HCT116 (cell line): ENCODE data around the gene RWDD1. TPM values are rescaled to one million over a fixed set of nuclear protein-coding genes. Genes with fewer than 3 reads are reported as not detected.

Experiments
- ATAC-seq: fragments of 200-7000 bp; cut with Tn5 transposase; 2 replicates; pipeline ENCODE4 v1.9.1; 2020; ENCODE audit warnings: mild to moderate bottlenecking, moderate library complexity
- BruUV-seq: library from RNA; stranded (reverse); fragments of 400-500 nt; replicated peaks from 2 replicates; lab custom pipeline; 2021; lab: Mats Ljungman, UMichigan
- CTCF ChIA-PET: fragments of 300-600 bp; sonication (Branson Sonifier 250); formaldehyde crosslinking; loops from one replicate; lab custom pipeline; 2021; ENCODE audit warnings: antibody characterized with exemption; lab: Charles Lee
- POLR2A ChIA-PET: fragments of 300-600, 350-600 bp; sonication (Branson Sonifier 250); formaldehyde crosslinking; loops from one replicate; lab custom pipeline; 2021; ENCODE audit warnings: antibody characterized with exemption; lab: Charles Lee
- RAD21 ChIA-PET, 2 experiments: fragments of 300-600 bp; sonication (Branson Sonifier 250); formaldehyde crosslinking; loops; one replicate each; lab custom pipeline; 2023; ENCODE audit warnings: low total read pairs in 2 of 2; ENCODE audit not compliant: uncharacterized antibody in 2 of 2, unreplicated experiment in 2 of 2, low non-redundant PET in 1 of 2; lab: Charles Lee
- DNase-seq: peaks from one replicate; pipeline ENCODE4 v3.0.0-alpha.2; 2010; ENCODE audit warnings: low read depth, low spot score
- H2AFZ ChIP-seq: fragments of 200-600 bp; shearing (Covaris generic), sonication (generic); 2 replicates; pipeline ENCODE4 v1.6.1; 2017; ENCODE audit warnings: low read depth, mixed run types, mixed read lengths, antibody characterized with exemption, low read length; ENCODE audit not compliant: poor library complexity, severe bottlenecking
- H3K27ac ChIP-seq: 2 replicates; pipeline ENCODE4 v1.5.1; 2012; ENCODE audit warnings: low read depth, low read length
- H3K27me3 ChIP-seq: fragments of 200-600 bp; sonication (generic); 2 replicates; pipeline ENCODE4 v1.6.1; 2016; ENCODE audit warnings: mixed run types, low read length, mixed read lengths; ENCODE audit not compliant: insufficient read depth
- H3K36me3 ChIP-seq, 2 experiments: fragments of 200-500 bp in 1 of 2; fragments of 200-600 bp in 1 of 2; sonication (Bioruptor generic) in 1 of 2; sonication (generic) in 1 of 2; 2 replicates each; pipeline versions ENCODE4 v1.5.1 to v1.6.1; 2014 to 2016; ENCODE audit warnings: low read length in 2 of 2, inconsistent platforms in 1 of 2, mixed read lengths in 1 of 2, mixed run types in 1 of 2; ENCODE audit not compliant: insufficient read depth in 2 of 2, control insufficient read depth in 1 of 2
- H3K4me1 ChIP-seq, 2 experiments: fragments of 200-600 bp in 1 of 2; sonication (generic) in 1 of 2; 2 replicates each; pipeline versions ENCODE4 v1.5.1 to v1.6.1; 2012 to 2017; ENCODE audit warnings: low read length in 2 of 2, inconsistent platforms in 1 of 2, mild to moderate bottlenecking in 1 of 2, mixed read lengths in 1 of 2, mixed run types in 1 of 2, moderate library complexity in 1 of 2; ENCODE audit not compliant: insufficient read depth in 2 of 2, control insufficient read depth in 1 of 2
- H3K4me2 ChIP-seq: fragments of 200-600 bp; sonication (generic); 2 replicates; pipeline ENCODE4 v1.6.1; 2017; ENCODE audit warnings: mixed run types, low read length, mixed read lengths
- H3K4me3 ChIP-seq, 2 experiments: fragments of 200-600 bp in 1 of 2; sonication (generic) in 1 of 2; replicated peaks in 1 of 2; 2 replicates each; pipeline ENCODE4 v1.5.1; 2011 to 2016; ENCODE audit warnings: low read length in 2 of 2, control low read depth in 1 of 2, low read depth in 1 of 2, mild to moderate bottlenecking in 1 of 2, mixed read lengths in 1 of 2, mixed run types in 1 of 2
- H3K79me2 ChIP-seq: fragments of 200-600 bp; sonication (generic); 2 replicates; pipeline ENCODE4 v1.6.1; 2017; ENCODE audit warnings: mild to moderate bottlenecking, mixed run types, low read length, moderate library complexity, mixed read lengths; ENCODE audit not compliant: insufficient read depth
- H3K9ac ChIP-seq: fragments of 200-600 bp; sonication (generic); 2 replicates; pipeline ENCODE4 v1.6.1; 2016; ENCODE audit warnings: low read length, mixed read lengths
- H3K9me2 ChIP-seq: fragments of 200-600 bp; sonication (generic), shearing (Covaris generic); 2 replicates; pipeline ENCODE4 v1.6.1; 2017; ENCODE audit warnings: mixed run types, mild to moderate bottlenecking, moderate library complexity; ENCODE audit not compliant: insufficient read depth
- H3K9me3 ChIP-seq, 2 experiments: fragments of 200-500 bp in 1 of 2; fragments of 200-600 bp in 1 of 2; sonication (Bioruptor generic) in 1 of 2; sonication (generic) in 1 of 2; 2 replicates each; pipeline ENCODE4 v1.6.1; 2014 to 2017; ENCODE audit warnings: low read length in 2 of 2, mixed read lengths in 2 of 2, inconsistent platforms in 1 of 2, low read depth in 1 of 2, mild to moderate bottlenecking in 1 of 2, mixed run types in 1 of 2, moderate library complexity in 1 of 2; ENCODE audit not compliant: control insufficient read depth in 1 of 2, insufficient read depth in 1 of 2
- H4K20me1 ChIP-seq: fragments of 200-600 bp; sonication (generic), shearing (Covaris generic); 2 replicates; pipeline ENCODE4 v1.6.1; 2017; ENCODE audit warnings: mixed run types, mild to moderate bottlenecking, moderate library complexity; ENCODE audit not compliant: insufficient read depth
- ATF3 ChIP-seq: IDR thresholded peaks from 2 replicates; pipeline ENCODE4 v1.6.1; 2012
- EGR1 ChIP-seq: IDR thresholded peaks from 2 replicates; pipeline ENCODE4 v1.6.1; 2012; ENCODE audit warnings: low read depth
- EZH2 ChIP-seq: fragments of 200-600 bp; sonication (generic); IDR thresholded peaks from 2 replicates; pipeline ENCODE4 v1.6.1; 2017; ENCODE audit warnings: antibody characterized with exemption, mixed run types
- EZH2phosphoT487 ChIP-seq: fragments of 200-600 bp; IDR thresholded peaks from 2 replicates; pipeline ENCODE4 v1.6.1; 2018; ENCODE audit warnings: antibody characterized with exemption, borderline replicate concordance
- JUND ChIP-seq: IDR thresholded peaks from 2 replicates; pipeline ENCODE4 v1.6.1; 2012
- POLR2A ChIP-seq: IDR thresholded peaks from 2 replicates; pipeline ENCODE4 v1.7.0; 2011; ENCODE audit warnings: borderline replicate concordance; ENCODE audit not compliant: insufficient read depth, insufficient read length; ENCODE audit errors: extremely low read depth
- POLR2AphosphoS5 ChIP-seq: IDR thresholded peaks from 2 replicates; pipeline ENCODE4 v1.6.1; 2011; ENCODE audit warnings: mild to moderate bottlenecking, low read depth, low read length, moderate library complexity
- REST ChIP-seq: IDR thresholded peaks from 2 replicates; pipeline ENCODE4 v1.6.1; 2012; ENCODE audit warnings: low read depth
- SIN3A ChIP-seq: IDR thresholded peaks from 2 replicates; pipeline ENCODE4 v1.6.1; 2012; ENCODE audit warnings: low read depth
- SP1 ChIP-seq: IDR thresholded peaks from 2 replicates; pipeline ENCODE4 v1.6.1; 2012; ENCODE audit warnings: low read depth
- SRF ChIP-seq: IDR thresholded peaks from 2 replicates; pipeline ENCODE4 v1.6.1; 2012; ENCODE audit warnings: low read depth
- ZFX ChIP-seq: fragments of 450-650 bp; IDR thresholded peaks from 2 replicates; pipeline ENCODE4 v1.6.1; 2017
- ZNF274 ChIP-seq: fragments of 200-500 bp; sonication (Bioruptor generic); IDR thresholded peaks from 2 replicates; pipeline ENCODE4 v1.6.1; 2014; ENCODE audit warnings: mild to moderate bottlenecking, low read depth, low read length, inconsistent platforms
- intact Hi-C: fragments of 100-400 bp; cut with micrococcal nuclease; formaldehyde crosslinking; loops from 2 replicates; pipeline ENCODE4 v1.10.0; 2022
- total RNA-seq: library from RNA; stranded (reverse); gene quantifications from one replicate; pipeline ENCODE4 v1.2.1, GENCODE V29; 2021; ENCODE audit not compliant: unreplicated experiment
- TF ChIP-seq, protein P1 (sequence below): IDR thresholded peaks from 2 replicates; pipeline ENCODE4 v1.6.1; 2012

RWDD1 gene
- total RNA-seq, 1 experiment from 2014 or later = 24.4 TPM

DNA sequence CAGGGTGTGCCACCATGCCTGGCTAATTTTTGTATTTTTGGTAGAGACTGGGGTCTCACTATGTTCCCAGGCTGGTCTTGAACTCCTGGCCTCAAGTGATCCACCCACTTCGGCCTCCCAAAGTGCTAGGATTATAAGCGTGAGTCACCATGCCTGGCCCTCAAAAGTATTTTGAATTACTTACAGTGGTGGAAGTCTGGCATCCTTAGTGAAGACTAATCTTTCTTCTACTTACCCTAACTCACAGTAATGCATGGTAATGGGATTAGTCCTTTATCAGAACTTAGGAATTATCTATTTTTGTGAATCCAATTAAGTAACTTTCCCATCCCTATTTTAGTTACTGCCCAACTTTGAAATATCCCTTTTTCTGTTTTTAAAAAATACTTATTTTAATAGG is 3.9 kb downstream of the RWDD1 start:
- H3K4me3 ChIP-seq = no peak overlapping the region
- peaks cover 93% of the 10 kb centered on the region for H3K79me2 ChIP-seq
- H3K36me3 ChIP-seq = no peaks in the 10 kb centered on the region
- H3K27me3 ChIP-seq = no peaks in the 10 kb centered on the region
- intact Hi-C loops = no loop called here
- BruUV-seq = no TSS peak
- H3K9me2 ChIP-seq = no peaks in the 10 kb centered on the region
- no peak for ATAC-seq
- no peak overlapping the region for H3K27ac ChIP-seq
- no peak overlapping the region for H3K4me2 ChIP-seq
- no peak for DNase-seq
- ChIA-PET RAD21 (no interaction called here), POLR2A (no interaction called here), CTCF (no interaction called here)
- TF ChIP-seq SRF (no peak), REST (no peak), ZNF274 (no peak), EZH2 (no peak), SP1 (no peak)
- TF ChIP-seq, protein P1, sequence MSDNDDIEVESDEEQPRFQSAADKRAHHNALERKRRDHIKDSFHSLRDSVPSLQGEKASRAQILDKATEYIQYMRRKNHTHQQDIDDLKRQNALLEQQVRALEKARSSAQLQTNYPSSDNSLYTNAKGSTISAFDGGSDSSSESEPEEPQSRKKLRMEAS = no peak
- peaks cover 6 to 10% of the 10 kb centered on the region in 2 experiments for H3K4me1 ChIP-seq
- no peaks in the 10 kb centered on the region for H4K20me1 ChIP-seq
- no peak overlapping the region for H2AFZ ChIP-seq
- no peak overlapping the region for H3K9ac ChIP-seq
- no peaks in the 10 kb centered on the region for H3K9me3 ChIP-seq

GRCh38 chr6:116577486-116577885 is 6.2 kb downstream of the RWDD1 start:
- CTCF ChIA-PET = no interaction called here
- Histone ChIP-seq H3K27me3 (no peaks in the 10 kb centered on the region), H3K4me1 (peaks cover 5 to 8% of the 10 kb centered on the region in 2 experiments; a peak in 1 of 4 replicates), H3K9ac (no peak overlapping the region), H3K9me3 (no peaks in the 10 kb centered on the region), H3K4me3 (no peak overlapping the region), H3K79me2 (peaks cover 92% of the 10 kb centered on the region), H3K36me3 (no peaks in the 10 kb centered on the region), H4K20me1 (no peaks in the 10 kb centered on the region), H3K27ac (no peak overlapping the region), H3K9me2 (no peaks in the 10 kb centered on the region), H3K4me2 (no peak overlapping the region), H2AFZ (no peak overlapping the region)
- intact Hi-C loops = no loop called here
- BruUV-seq = no TSS peak
- no peak for ATAC-seq
- POLR2A ChIA-PET = no interaction called here
- DNase-seq = no peak
- RAD21 ChIA-PET = no interaction called here
- no peak for TF ChIP-seq SIN3A
- TF ChIP-seq SP1 = no peak
- TF ChIP-seq ZFX = no peak
- no peak for TF ChIP-seq JUND
- TF ChIP-seq ATF3 = no peak
- TF ChIP-seq POLR2AphosphoS5 = no peak
- no peak for TF ChIP-seq EGR1
- TF ChIP-seq REST = no peak
- no peak for TF ChIP-seq POLR2A
- TF ChIP-seq, protein P1 = no peak
- no peak for TF ChIP-seq EZH2
- no peak for TF ChIP-seq EZH2phosphoT487
- no peak for TF ChIP-seq SRF
